Left colon (tissue), 2 donors: ENCODE results near the gene KIF16B. TPM values are rescaled to one million over a fixed set of nuclear protein-coding genes. Genes with fewer than 3 reads are reported as not detected.

Experiments used
- ATAC-seq: fragments of 200-7000 bp; cut with Tn5 transposase; one replicate; pipeline ENCODE4 v1.9.1; 2020; ENCODE audit warnings: mild to moderate bottlenecking, moderate library complexity
- DNase-seq, 2 donors: peaks; one replicate each; pipeline ENCODE4 v3.0.0-alpha.2; 2020
- intact Hi-C, 2 donors: fragments of 100-400 bp; cut with DNase I in 1 of 2; cut with micrococcal nuclease in 1 of 2; formaldehyde crosslinking; loops; one replicate each; pipeline versions ENCODE4 v1.11.2 to v1.14.0; 2022; cut with DNase I, micrococcal nuclease
- long read RNA-seq: library from polyadenylated mRNA; unstranded; transcript quantifications from one replicate; pipeline ENCODE4 v2.0.0, GENCODE V29; 2021
- total RNA-seq, 2 donors: library from RNA; stranded (reverse); fragmentation: NEBNext Ultra II Directional; extraction: Animal tissue kit (Norgen Biotek cat#: 25700); gene quantifications; one replicate each; pipeline ENCODE4 v1.2.1, GENCODE V29; 2021
- donor health status: DM: no; HTN: no; CAD: no.
- donor health status: DM: yes; HTN: yes; CAD: no.

KIF16B gene, protein sequence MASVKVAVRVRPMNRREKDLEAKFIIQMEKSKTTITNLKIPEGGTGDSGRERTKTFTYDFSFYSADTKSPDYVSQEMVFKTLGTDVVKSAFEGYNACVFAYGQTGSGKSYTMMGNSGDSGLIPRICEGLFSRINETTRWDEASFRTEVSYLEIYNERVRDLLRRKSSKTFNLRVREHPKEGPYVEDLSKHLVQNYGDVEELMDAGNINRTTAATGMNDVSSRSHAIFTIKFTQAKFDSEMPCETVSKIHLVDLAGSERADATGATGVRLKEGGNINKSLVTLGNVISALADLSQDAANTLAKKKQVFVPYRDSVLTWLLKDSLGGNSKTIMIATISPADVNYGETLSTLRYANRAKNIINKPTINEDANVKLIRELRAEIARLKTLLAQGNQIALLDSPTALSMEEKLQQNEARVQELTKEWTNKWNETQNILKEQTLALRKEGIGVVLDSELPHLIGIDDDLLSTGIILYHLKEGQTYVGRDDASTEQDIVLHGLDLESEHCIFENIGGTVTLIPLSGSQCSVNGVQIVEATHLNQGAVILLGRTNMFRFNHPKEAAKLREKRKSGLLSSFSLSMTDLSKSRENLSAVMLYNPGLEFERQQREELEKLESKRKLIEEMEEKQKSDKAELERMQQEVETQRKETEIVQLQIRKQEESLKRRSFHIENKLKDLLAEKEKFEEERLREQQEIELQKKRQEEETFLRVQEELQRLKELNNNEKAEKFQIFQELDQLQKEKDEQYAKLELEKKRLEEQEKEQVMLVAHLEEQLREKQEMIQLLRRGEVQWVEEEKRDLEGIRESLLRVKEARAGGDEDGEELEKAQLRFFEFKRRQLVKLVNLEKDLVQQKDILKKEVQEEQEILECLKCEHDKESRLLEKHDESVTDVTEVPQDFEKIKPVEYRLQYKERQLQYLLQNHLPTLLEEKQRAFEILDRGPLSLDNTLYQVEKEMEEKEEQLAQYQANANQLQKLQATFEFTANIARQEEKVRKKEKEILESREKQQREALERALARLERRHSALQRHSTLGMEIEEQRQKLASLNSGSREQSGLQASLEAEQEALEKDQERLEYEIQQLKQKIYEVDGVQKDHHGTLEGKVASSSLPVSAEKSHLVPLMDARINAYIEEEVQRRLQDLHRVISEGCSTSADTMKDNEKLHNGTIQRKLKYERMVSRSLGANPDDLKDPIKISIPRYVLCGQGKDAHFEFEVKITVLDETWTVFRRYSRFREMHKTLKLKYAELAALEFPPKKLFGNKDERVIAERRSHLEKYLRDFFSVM (N-terminal part only)
- 10 to 100 TPM; 66.9 to 71.1 TPM for total RNA-seq
- long read RNA-seq, partial matches to known transcripts = 89 of 124 reads
- long read RNA-seq, other reads (novel, unspliced or antisense) = 35 of 124 reads

GRCh38 chr20:16573001-16573965 is at the start of gene KIF16B:
Gene KIF16B (minus strand): TSS chr20:16573448. CDS start chr20:16573275, 173 bp downstream.
- DNase-seq (peak; percentile 91 to 95), ATAC-seq (peak; percentile 84)
- intact Hi-C loops = loop anchor here in 1 of 2 donors (10.0 kb wide), 1 partner anchor 162 kb away; the partner anchor contains the start of gene SNRPB2

- intact Hi-C loops = no loop called here
- no peak for ATAC-seq
- no peak for DNase-seq
Measured at GRCh38 chr20:16622501-16622900, 49.3 kb upstream of the KIF16B start.

DNA sequence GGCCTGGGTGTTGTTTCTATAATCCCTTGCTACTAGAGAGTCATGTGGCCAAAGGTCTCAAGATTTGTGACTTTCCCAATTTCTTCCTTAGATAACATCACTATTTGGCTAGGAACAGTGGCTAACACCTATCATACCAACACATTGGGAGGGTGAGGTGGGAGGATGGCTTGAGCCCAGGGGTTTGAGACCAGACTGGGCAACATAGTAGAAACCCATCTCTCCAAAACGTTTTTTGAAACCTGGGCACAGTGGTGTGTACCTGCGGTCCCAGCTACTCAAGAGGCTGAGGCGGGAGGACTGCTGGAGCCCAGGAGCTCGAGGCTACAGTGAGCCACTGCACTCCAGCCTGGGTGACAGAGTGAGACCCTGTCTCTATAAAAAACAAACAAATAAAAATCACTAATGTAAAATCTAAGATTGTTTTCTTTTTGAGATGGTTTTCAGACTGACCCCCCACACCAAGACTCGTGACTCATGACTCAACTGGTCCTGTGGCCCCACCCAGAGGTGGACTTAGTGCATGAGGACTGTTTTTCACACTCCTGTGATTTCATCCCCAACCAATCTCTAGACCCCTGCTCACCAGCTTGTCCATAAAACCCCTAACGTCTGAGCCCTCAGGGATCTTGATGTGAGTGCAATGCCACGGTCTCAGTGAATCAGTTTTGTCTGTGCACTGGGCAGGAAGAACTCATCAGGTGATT is 48.3 kb upstream of the KIF16B start:
- intact Hi-C loops = no loop called here
- DNase-seq = no peak
- ATAC-seq = no peak

GRCh38 chr20:16620961-16621360 is 47.7 kb upstream of the KIF16B start:
- ATAC-seq (no peak), DNase-seq (no peak)
- intact Hi-C loops = no loop called here

DNA sequence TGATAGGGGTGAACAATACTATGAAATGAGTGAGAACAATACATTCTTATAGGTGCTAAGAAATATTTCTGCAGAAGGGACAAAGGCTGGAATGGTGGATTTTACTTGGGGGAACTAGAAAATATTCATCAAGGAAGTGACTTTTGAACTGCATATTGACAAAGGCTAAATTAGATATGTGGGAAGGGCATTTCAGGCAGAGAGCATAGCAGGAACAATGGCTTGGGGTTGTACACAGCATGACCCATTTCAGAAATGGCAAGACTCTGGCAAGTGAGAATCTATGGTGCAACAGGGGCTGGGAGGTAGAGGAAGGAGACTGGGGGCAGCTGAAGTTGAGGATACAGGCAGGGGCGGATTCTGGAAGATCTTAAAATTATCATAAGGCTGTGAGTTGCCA is 46.7 kb upstream of the KIF16B start:
- peak; percentile 75 for ATAC-seq

GRCh38 chr20:16617056-16617455 is 43.8 kb upstream of the KIF16B start:
- ATAC-seq = no peak

More for the DNA sequence above, 46.7 kb upstream of the KIF16B start:
- DNase-seq = no peak
- intact Hi-C loops = no loop called here

GRCh38 chr20:16616317-16616716 is 43.1 kb upstream of the KIF16B start:
- intact Hi-C loops = no loop called here
- DNase-seq = no peak
- no peak for ATAC-seq

More at GRCh38 chr20:16617056-16617455, 43.8 kb upstream of the KIF16B start:
- intact Hi-C loops = no loop called here
- no peak for DNase-seq

DNA sequence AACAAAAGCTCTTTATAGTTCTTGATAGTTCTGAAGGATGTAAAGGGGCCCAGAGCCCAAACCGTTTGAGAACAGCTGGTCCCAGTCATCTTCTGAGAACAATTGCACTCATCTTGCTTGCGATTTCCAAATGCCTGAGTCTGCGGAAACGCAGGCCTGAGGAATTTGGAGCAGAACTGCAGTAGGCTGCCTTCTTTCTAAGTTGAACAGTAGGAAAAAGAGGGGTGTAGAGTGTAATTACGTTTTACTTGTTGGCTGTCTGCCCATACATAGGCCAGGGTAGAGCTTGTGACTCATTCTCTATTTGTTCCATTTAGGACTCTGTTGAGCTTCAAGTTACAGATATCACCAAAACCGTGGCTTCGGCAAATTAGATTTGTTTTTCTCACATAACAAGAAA is 42.0 kb upstream of the KIF16B start:
- no peak for DNase-seq
- peak; percentile 68 for ATAC-seq
- intact Hi-C loops = no loop called here

- ATAC-seq = no peak
- intact Hi-C loops = no loop called here
- DNase-seq = no peak
Measured at GRCh38 chr20:16613954-16614353, 40.7 kb upstream of the KIF16B start.

DNA sequence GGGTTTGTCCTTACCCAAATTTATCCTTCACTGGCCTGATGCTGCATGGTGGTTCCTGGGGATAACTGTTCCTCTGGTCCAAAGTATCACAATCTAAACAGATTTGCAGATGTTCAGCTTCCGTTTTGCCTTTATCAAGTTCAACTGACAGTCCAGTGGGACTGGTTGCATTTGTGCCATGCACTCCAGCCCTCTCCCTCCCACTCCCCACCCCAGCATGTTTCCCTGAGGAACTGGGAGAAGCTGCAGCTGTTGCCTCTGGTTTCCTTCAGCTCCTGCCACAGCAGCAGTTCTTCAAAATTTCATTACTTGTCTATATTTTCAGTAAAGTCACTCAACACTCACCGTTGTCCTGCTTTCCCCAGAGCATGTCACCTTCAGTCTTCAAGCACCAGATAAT is 39.5 kb upstream of the KIF16B start:
- DNase-seq (no peak), ATAC-seq (no peak)
- intact Hi-C loops = no loop called here

GRCh38 chr20:16611817-16612216 is 38.6 kb upstream of the KIF16B start:
- intact Hi-C loops = no loop called here
- ATAC-seq = peak; percentile 43
- no peak for DNase-seq

GRCh38 chr20:16609066-16609465 is 35.8 kb upstream of the KIF16B start:
- ATAC-seq (no peak), DNase-seq (no peak)
- intact Hi-C loops = no loop called here

GRCh38 chr20:16608277-16608650 is 35.0 kb upstream of the KIF16B start:
- intact Hi-C loops = no loop called here
- DNase-seq = no peak
- ATAC-seq = peak; percentile 17

- intact Hi-C loops = no loop called here
- peak; percentile 43 to 72 for DNase-seq
- peak; percentile 87 for ATAC-seq
Measured at GRCh38 chr20:16607364-16608276, 34.4 kb upstream of the KIF16B start.

GRCh38 chr20:16606468-16607070 is 33.3 kb upstream of the KIF16B start:
- no peak for DNase-seq
- no peak for ATAC-seq
- intact Hi-C loops = no loop called here

DNA sequence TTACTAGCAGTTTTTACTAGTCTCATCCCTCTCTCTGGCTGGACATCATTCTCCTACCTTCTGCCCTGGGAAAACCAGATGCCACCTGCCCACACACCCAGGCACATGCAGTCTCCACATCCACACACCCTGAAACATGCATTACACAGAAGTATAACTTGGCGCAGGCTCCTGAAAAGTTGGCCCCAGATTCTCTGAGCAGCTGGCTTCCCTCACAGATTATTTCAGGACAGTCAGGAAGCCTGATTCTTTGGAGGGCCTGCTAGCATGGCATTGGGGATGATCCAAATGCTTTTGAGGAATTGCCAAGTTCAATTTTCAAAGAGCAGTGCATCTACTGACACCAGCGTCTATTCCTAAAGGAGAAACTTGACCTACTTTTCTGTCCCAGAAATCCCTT is 27.8 kb upstream of the KIF16B start:
- ATAC-seq = no peak
- intact Hi-C loops = no loop called here
- no peak for DNase-seq
